ENCODE results near the gene XXYLT1. TPM values are rescaled to one million over a fixed set of nuclear protein-coding genes. Genes with fewer than 3 reads are reported as not detected.

The XXYLT1 gene
- total and polyA plus RNA-seq, 9 of the 15 experiments (the other 6 are each of a cell fraction or from before 2014, with no cell fraction given), result 1.9 to 18.9 (median 15.0) TPM

DNA sequence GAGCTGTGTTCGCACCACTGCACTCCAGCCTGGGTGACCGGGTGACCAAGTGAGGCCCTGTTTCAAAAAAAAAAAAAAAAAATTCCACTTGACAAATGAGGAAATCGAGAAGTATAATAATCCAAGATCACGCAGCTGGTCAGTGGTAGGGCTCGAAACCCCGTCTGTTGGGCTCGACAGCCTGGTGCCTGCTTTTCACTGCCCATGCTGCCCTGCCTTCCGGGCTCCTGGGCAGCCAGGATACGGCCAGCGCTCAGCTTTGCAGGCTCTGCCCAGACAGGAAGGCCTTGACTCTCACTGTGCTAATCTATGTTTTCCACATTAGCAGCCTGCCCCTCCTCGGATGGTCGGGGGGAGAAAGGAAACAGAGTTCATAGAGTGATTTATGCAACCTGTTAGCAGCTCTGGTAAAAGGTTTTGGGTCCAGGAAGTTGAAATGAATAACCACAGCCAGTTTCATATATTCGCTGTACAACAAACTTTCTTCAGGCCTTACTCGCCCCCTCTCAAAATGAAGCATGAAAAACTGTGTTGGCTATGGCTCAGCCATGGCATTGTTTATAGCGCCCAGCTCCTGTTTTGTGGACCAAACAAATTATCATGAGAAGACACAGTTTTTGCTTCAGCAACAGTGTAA lies 108.8 kb downstream of the XXYLT1 start (continued):
- TF ChIP-seq, protein P1, sequence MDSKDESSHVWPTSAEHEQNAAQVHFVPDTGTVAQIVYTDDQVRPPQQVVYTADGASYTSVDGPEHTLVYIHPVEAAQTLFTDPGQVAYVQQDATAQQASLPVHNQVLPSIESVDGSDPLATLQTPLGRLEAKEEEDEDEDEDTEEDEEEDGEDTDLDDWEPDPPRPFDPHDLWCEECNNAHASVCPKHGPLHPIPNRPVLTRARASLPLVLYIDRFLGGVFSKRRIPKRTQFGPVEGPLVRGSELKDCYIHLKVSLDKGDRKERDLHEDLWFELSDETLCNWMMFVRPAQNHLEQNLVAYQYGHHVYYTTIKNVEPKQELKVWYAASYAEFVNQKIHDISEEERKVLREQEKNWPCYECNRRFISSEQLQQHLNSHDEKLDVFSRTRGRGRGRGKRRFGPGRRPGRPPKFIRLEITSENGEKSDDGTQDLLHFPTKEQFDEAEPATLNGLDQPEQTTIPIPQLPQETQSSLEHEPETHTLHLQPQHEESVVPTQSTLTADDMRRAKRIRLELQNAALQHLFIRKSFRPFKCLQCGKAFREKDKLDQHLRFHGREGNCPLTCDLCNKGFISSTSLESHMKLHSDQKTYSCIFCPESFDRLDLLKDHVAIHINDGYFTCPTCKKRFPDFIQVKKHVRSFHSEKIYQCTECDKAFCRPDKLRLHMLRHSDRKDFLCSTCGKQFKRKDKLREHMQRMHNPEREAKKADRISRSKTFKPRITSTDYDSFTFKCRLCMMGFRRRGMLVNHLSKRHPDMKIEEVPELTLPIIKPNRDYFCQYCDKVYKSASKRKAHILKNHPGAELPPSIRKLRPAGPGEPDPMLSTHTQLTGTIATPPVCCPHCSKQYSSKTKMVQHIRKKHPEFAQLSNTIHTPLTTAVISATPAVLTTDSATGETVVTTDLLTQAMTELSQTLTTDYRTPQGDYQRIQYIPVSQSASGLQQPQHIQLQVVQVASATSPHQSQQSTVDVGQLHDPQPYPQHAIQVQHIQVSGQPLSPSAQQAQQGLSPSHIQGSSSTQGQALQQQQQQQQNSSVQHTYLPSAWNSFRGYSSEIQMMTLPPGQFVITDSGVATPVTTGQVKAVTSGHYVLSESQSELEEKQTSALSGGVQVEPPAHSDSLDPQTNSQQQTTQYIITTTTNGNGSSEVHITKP (IDR thresholded peaks at IDR 0.05; ENCODE audit: partially characterized antibody), result no peak
- TF ChIP-seq SNIP1 (IDR thresholded peaks at IDR 0.05; ENCODE audit: low read depth), result no peak
- no peak for TF ChIP-seq PHB2 (IDR thresholded peaks at IDR 0.05; ENCODE audit: low read depth)

DNA sequence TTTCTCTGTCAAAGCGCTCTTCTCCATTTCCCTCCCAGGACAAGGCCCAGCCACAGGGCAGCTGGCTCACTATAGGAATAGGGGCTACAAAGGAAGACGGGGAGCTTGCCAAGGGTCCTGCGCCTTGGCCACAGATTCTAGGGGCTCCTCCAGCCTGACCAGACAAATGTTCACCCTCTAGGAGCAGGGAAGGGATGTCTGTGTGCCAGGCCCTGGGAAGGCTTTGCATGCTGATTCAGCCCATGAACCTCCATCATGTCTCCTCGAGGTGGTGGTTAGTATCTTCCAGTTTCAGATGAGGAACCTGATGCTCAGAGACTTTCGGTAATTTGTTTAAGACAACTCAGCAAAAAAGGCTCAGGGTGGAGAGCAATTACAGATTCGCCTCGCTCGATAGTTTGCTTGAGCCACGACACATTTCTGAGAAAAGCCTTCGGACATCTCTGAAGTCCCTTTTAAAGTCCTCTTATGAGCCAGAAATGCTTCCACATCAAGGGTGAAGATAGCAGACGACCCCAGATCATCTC lies 110.0 kb downstream of the XXYLT1 start:
- peak overlapping the region; percentile 37 for H2AFZ ChIP-seq (ENCODE audit: low read depth, low read length)
- peaks cover under 1% of the 10 kb centered on the region; the same call in 2 of the 3 replicates for H3K36me3 ChIP-seq (ENCODE audit: control insufficient read depth, insufficient read depth, low read length)
- ChIA-PET CTCF (ENCODE audit: low intra/inter-chr PET ratio) (no interaction called here), POLR2A (interaction anchor here (0.7 to 2.8 kb wide), 3 partner anchors 12 to 28 kb away, joined by 3 to 10 read pairs (median 4); no protein-coding TSS in a partner anchor)
- no peak for FAIRE-seq
- H3K4me2 ChIP-seq (ENCODE audit: insufficient read depth, low read length), result peak overlapping the region; percentile 36; the same call in 1 of the 2 replicates
- H3K4me3 ChIP-seq, result no peak overlapping the region
- intact Hi-C loops (cut with micrococcal nuclease) (no loop called here), in situ Hi-C loops (cut with MboI) (no loop called here)
- WGBS (ENCODE audit: insufficient coverage, low coverage, missing lambda C conversion rate), result 59% methylated on average over 11 of the region's 11 CpGs
- H3K9ac ChIP-seq (ENCODE audit: insufficient read depth in 1 of 2, low read depth in 2 of 2, low read length in 2 of 2), result peak overlapping the region; percentile 18 to 73
- no peak for DNase-seq (ENCODE audit: extremely low read depth in 1 of 4, low spot score in 3 of 4)
- H4K20me1 ChIP-seq (replicated peaks; ENCODE audit: control insufficient read depth, insufficient read depth, low read length), result no peaks in the 10 kb centered on the region
- no peaks in the 10 kb centered on the region for H3K9me3 ChIP-seq (replicated peaks; ENCODE audit: control insufficient read depth, insufficient read depth, low read depth, low read length)
- H3K79me2 ChIP-seq (ENCODE audit: control insufficient read depth, insufficient read depth, low read length), result peaks cover 44% of the 10 kb centered on the region
- H3K27me3 ChIP-seq (ENCODE audit: control insufficient read depth in 2 of 2, insufficient read depth in 2 of 2, low read length in 2 of 2), result no peaks in the 10 kb centered on the region; a peak in 1 of 5 replicates
- peaks cover 40 to 66% of the 10 kb centered on the region in 2 experiments for H3K4me1 ChIP-seq (replicated peaks in 1 of 2; ENCODE audit: control insufficient read depth in 2 of 2, insufficient read depth in 2 of 2, low read length in 2 of 2)
- no peaks in the 10 kb centered on the region for H3K9me1 ChIP-seq (ENCODE audit: control insufficient read depth, insufficient read depth, low read length)
- peak overlapping the region; percentile 48 for H3K27ac ChIP-seq (ENCODE audit: extremely low read depth, low read depth, low read length)
- BruUV-seq (replicated peaks), result no TSS peak
- ATAC-seq, result no peak
- TF ChIP-seq ESRRA (IDR thresholded peaks at IDR 0.05; ENCODE audit: borderline replicate concordance, low read depth), result no peak
- TF ChIP-seq, protein P2, sequence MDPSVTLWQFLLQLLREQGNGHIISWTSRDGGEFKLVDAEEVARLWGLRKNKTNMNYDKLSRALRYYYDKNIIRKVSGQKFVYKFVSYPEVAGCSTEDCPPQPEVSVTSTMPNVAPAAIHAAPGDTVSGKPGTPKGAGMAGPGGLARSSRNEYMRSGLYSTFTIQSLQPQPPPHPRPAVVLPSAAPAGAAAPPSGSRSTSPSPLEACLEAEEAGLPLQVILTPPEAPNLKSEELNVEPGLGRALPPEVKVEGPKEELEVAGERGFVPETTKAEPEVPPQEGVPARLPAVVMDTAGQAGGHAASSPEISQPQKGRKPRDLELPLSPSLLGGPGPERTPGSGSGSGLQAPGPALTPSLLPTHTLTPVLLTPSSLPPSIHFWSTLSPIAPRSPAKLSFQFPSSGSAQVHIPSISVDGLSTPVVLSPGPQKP (CRISPR knock-in tag; IDR thresholded peaks at IDR 0.05), result no peak
- peak; percentile 63 for TF ChIP-seq MAFF (IDR thresholded peaks at IDR 0.05; ENCODE audit: low read length)
- TF ChIP-seq ZNF316 (IDR thresholded peaks at IDR 0.05), result peak; percentile 96
- TF ChIP-seq TCF3 (CRISPR knock-in tag; IDR thresholded peaks at IDR 0.05), result 0 out of 2 replicates have a peak, but pooled peaks have one; percentile 11
- no peak for TF ChIP-seq GABPB2 (CRISPR knock-in tag; conservative IDR thresholded peaks at IDR 0.05)
- no peak for TF ChIP-seq MBD2 (IDR thresholded peaks at IDR 0.05; ENCODE audit: borderline replicate concordance, low read depth)
- TF ChIP-seq, protein P3, sequence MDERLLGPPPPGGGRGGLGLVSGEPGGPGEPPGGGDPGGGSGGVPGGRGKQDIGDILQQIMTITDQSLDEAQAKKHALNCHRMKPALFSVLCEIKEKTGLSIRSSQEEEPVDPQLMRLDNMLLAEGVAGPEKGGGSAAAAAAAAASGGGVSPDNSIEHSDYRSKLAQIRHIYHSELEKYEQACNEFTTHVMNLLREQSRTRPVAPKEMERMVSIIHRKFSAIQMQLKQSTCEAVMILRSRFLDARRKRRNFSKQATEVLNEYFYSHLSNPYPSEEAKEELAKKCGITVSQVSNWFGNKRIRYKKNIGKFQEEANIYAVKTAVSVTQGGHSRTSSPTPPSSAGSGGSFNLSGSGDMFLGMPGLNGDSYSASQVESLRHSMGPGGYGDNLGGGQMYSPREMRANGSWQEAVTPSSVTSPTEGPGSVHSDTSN (CRISPR knock-in tag; IDR thresholded peaks at IDR 0.05; ENCODE audit: low read depth), result no peak
- TF ChIP-seq, protein P3 (tag; conservative IDR thresholded peaks at IDR 0.05; ENCODE audit: low read depth), result no peak
- TF ChIP-seq CBFB (CRISPR knock-in tag; IDR thresholded peaks at IDR 0.05), result no peak
- TF ChIP-seq C11orf30 (IDR thresholded peaks at IDR 0.05; ENCODE audit: low read depth), result peak; percentile 93

All from K562 (cell line).